Activated B cell treated with CpG ODN at 0.5 μM for 24 hours (primary cell): ENCODE measurements around the gene IRF2BP2. TPM values are rescaled to one million over a fixed set of nuclear protein-coding genes. Genes with fewer than 3 reads are reported as not detected.

Experiments used
- ATAC-seq: fragments of 200-7000 bp; cut with Tn5 transposase; one replicate; pipeline ENCODE4 v1.10.0; 2021; ENCODE audit warnings: low read depth, mild to moderate bottlenecking, moderate library complexity
- CTCF ChIA-PET: fragments of 350-600 bp; sonication (Branson Sonifier 250); formaldehyde crosslinking; loops from one replicate; lab custom pipeline; 2021; ENCODE audit warnings: antibody characterized with exemption; lab: Charles Lee
- POLR2A ChIA-PET: fragments of 350-600 bp; sonication (Branson Sonifier 250); formaldehyde crosslinking; loops from one replicate; lab custom pipeline; 2021; ENCODE audit warnings: antibody characterized with exemption; lab: Charles Lee
- DNase-seq: peaks from one replicate; pipeline ENCODE4 v3.0.0; 2022
- H3K27ac Mint-ChIP-seq: one replicate; pipeline ENCODE4 v1.8.0; 2020; ENCODE audit warnings: mixed read lengths
- H3K27me3 Mint-ChIP-seq: one replicate; pipeline ENCODE4 v1.8.0; 2021; ENCODE audit warnings: mixed read lengths
- H3K36me3 Mint-ChIP-seq: one replicate; pipeline ENCODE4 v1.8.0; 2021; ENCODE audit warnings: low read depth, mixed read lengths
- H3K4me1 Mint-ChIP-seq: one replicate; pipeline ENCODE4 v1.8.0; 2021; ENCODE audit warnings: mixed read lengths
- H3K4me3 Mint-ChIP-seq: one replicate; pipeline ENCODE4 v1.8.0; 2020; ENCODE audit warnings: mild to moderate bottlenecking, mixed read lengths
- H3K9me3 Mint-ChIP-seq: one replicate; pipeline ENCODE4 v1.8.0; 2020; ENCODE audit warnings: mixed read lengths
- intact Hi-C: fragments of 100-400 bp; cut with micrococcal nuclease; formaldehyde crosslinking; loops from one replicate; pipeline ENCODE4 v1.15.1; 2024
- total RNA-seq: library from RNA; stranded (reverse); gene quantifications from 2 replicates; pipeline ENCODE4 v1.2.3, GENCODE V29; 2022
- TF ChIP-seq, protein P1 (sequence below): fragments of 200-600 bp; IDR thresholded peaks from one replicate; pipeline ENCODE4 v1.8.0; 2022; ENCODE audit warnings: antibody characterized with exemption, mild to moderate bottlenecking

Gene IRF2BP2
- total RNA-seq, 1 donor from 2014 or later = 121 TPM

DNA sequence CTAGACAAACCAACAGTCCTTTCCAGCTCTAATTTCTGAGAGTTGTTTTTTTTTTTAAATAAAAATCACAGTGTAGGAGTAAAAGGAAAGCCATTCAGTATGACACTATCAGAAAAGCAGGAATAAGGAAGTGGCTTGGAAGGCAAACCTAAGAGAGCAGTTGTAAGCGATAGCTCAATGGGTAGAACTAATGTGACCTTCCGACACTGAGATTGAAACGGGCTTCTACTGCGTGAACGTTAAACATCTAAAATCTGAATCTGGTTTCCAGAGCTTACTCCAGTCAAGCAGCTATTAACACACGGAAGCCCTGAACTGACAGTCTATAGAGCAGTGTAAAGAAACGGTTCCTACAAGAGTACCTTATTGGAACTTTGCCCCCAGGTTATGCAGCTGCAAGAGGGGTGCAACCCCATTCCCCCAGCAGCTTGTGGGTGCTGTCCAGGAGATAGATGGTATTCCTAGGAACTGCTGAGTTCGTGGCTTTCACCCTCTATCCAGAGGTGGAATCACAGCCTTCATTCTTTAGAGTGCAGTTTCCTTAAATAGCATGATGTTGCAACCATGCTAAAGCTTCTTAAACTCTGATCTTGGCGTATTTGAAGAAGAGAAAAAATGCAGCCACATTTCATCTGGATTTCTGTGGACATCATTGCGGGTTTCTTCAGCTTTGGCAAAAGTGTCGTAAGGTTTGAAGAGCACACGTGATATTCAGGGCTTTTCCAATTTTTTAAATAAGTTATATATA lies 3.3 kb upstream of the IRF2BP2 start:
- DNase-seq = no peak
- Mint-ChIP-seq H3K36me3 (peaks cover 3% of the 10 kb centered on the region), H3K9me3 (no peaks in the 10 kb centered on the region), H3K4me1 (peaks cover 33% of the 10 kb centered on the region), H3K27me3 (no peaks in the 10 kb centered on the region), H3K27ac (peak overlapping the region; percentile 100), H3K4me3 (peak overlapping the region; percentile 88)
- ChIA-PET POLR2A (interaction anchor here (0.6 to 9.2 kb wide), 22 partner anchors 9 to 467 kb away, joined by 3 to 148 read pairs (median 14); partner anchors contain the start of gene TARBP1), CTCF (interaction anchor here (0.9 to 3.9 kb wide), 5 partner anchors 15 to 470 kb away, joined by 3 to 39 read pairs (median 7); no protein-coding TSS in a partner anchor)
- no peak for ATAC-seq
- intact Hi-C loops = loop anchor here (2.0 to 5.0 kb wide), 6 partner anchors 15 to 1254 kb away; partner anchors contain the start of gene LYST
- TF ChIP-seq, protein P1, sequence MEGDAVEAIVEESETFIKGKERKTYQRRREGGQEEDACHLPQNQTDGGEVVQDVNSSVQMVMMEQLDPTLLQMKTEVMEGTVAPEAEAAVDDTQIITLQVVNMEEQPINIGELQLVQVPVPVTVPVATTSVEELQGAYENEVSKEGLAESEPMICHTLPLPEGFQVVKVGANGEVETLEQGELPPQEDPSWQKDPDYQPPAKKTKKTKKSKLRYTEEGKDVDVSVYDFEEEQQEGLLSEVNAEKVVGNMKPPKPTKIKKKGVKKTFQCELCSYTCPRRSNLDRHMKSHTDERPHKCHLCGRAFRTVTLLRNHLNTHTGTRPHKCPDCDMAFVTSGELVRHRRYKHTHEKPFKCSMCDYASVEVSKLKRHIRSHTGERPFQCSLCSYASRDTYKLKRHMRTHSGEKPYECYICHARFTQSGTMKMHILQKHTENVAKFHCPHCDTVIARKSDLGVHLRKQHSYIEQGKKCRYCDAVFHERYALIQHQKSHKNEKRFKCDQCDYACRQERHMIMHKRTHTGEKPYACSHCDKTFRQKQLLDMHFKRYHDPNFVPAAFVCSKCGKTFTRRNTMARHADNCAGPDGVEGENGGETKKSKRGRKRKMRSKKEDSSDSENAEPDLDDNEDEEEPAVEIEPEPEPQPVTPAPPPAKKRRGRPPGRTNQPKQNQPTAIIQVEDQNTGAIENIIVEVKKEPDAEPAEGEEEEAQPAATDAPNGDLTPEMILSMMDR = no peak

DNA sequence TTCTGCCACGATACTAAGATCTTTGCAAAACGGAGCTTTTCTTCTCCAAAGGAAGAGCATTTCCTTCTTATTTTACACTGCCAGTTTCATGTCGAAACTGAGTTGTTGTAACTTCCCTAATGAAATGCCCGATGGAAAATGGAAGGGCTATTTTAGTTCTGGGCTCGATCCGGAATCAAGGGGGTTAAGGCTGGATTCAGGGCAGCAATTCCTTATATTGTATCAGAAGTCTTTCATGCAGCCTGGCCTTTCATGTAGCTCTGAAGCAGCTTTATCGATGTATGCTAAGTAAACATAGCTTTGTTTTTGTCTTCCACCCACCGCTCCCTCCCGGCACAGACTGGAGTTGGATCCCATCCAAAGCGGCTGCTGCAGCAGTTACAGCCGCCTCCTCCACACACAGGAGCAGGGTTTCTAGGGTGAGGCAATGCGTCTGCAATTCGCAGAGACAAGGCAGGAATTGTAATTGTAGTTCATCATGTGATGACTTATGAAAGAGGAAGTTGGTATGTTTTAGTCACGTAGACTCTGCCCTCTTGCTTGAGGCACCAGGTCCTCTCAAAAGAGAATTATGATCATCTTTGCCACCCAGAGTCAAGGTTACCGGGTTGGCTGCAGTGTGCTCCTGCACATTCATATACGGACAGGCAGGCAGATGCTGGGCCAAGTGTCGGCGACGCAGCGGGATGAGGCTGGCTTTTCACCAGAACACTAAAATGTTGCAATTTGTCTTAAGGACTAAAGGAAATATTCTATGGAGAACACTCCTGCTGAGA lies 2.6 kb upstream of the IRF2BP2 start:
- CTCF ChIA-PET = interaction anchor here (0.7 to 3.9 kb wide), 11 partner anchors 9 to 471 kb away, joined by 3 to 39 read pairs (median 4); no protein-coding TSS in a partner anchor
- H3K36me3 Mint-ChIP-seq = peaks cover 10% of the 10 kb centered on the region
- intact Hi-C loops = loop anchor here (1.0 to 5.0 kb wide), 11 partner anchors 14 to 1255 kb away; partner anchors contain the start of gene LYST
- H3K4me3 Mint-ChIP-seq = peak overlapping the region; percentile 88
- peak; percentile 54 for DNase-seq
- no peaks in the 10 kb centered on the region for H3K9me3 Mint-ChIP-seq
- POLR2A ChIA-PET = interaction anchor here (0.6 to 9.2 kb wide), 38 partner anchors 9 to 548 kb away, joined by 3 to 148 read pairs (median 8); partner anchors contain the start of genes RBM34 and TARBP1
- TF ChIP-seq, protein P1 = no peak
- no peaks in the 10 kb centered on the region for H3K27me3 Mint-ChIP-seq
- peaks cover 40% of the 10 kb centered on the region for H3K4me1 Mint-ChIP-seq
- H3K27ac Mint-ChIP-seq = peak overlapping the region; percentile 100
- ATAC-seq = peak; percentile 19

- ChIA-PET CTCF (interaction anchor here (0.7 to 3.9 kb wide), 15 partner anchors 8 to 472 kb away, joined by 3 to 39 read pairs (median 3); no protein-coding TSS in a partner anchor), POLR2A (interaction anchor here (0.6 to 9.2 kb wide), 55 partner anchors 8 to 549 kb away, joined by 3 to 148 read pairs (median 5); partner anchors contain the start of genes COA6 and RBM34)
- H3K27me3 Mint-ChIP-seq = no peaks in the 10 kb centered on the region
- DNase-seq (peak; percentile 34), ATAC-seq (no peak)
- TF ChIP-seq, protein P1 = no peak
- peaks cover 47% of the 10 kb centered on the region for H3K4me1 Mint-ChIP-seq
- H3K9me3 Mint-ChIP-seq = no peaks in the 10 kb centered on the region
- peak overlapping the region; percentile 100 for H3K27ac Mint-ChIP-seq
- intact Hi-C loops = loop anchor here (1.0 to 5.0 kb wide), 14 partner anchors 13 to 1255 kb away; partner anchors contain the start of gene LYST
- peaks cover 17% of the 10 kb centered on the region for H3K36me3 Mint-ChIP-seq
- H3K4me3 Mint-ChIP-seq = peak overlapping the region; percentile 88
These were observed 1.9 kb upstream of the IRF2BP2 start for GRCh38 chr1:234611847-234612351.

GRCh38 chr1:234611225-234611846 lies 1.4 kb upstream of the IRF2BP2 start:
- H3K36me3 Mint-ChIP-seq = peaks cover 21% of the 10 kb centered on the region

More at GRCh38 chr1:234611225-234611846, 1.4 kb upstream of the IRF2BP2 start:
- ATAC-seq (peak; percentile 45), DNase-seq (no peak)
- H3K4me1 Mint-ChIP-seq = peaks cover 50% of the 10 kb centered on the region
- CTCF ChIA-PET = interaction anchor here (0.7 to 3.9 kb wide), 12 partner anchors 8 to 472 kb away, joined by 3 to 39 read pairs (median 4); no protein-coding TSS in a partner anchor
- POLR2A ChIA-PET = interaction anchor here (0.6 to 9.2 kb wide), 52 partner anchors 7 to 549 kb away, joined by 3 to 148 read pairs (median 6); partner anchors contain the start of genes COA6, RBM34 and TARBP1
- H3K9me3 Mint-ChIP-seq = no peaks in the 10 kb centered on the region
- TF ChIP-seq, protein P1 = no peak
- intact Hi-C loops = loop anchor here (1.0 to 5.0 kb wide), 4 partner anchors 231 to 1256 kb away; partner anchors contain the start of gene LYST
- peak overlapping the region; percentile 88 for H3K4me3 Mint-ChIP-seq
- no peaks in the 10 kb centered on the region for H3K27me3 Mint-ChIP-seq
- H3K27ac Mint-ChIP-seq = peak overlapping the region; percentile 100
